Testis (tissue), 2 donors: ENCODE results near the gene SLC7A11.

Experiments
- POLR2A ChIP-seq: fragments of 450-650 bp; IDR thresholded peaks from one replicate; pipeline ENCODE4 v1.6.1; 2017; ENCODE audit warnings: antibody characterized with exemption, mild to moderate bottlenecking, moderate library complexity
- TF ChIP-seq, protein P1 (sequence below), 3 experiments: fragments of 450-650 bp in 2 of 3; fragments of 200-600 bp in 1 of 3; sonication (generic) in 1 of 3; IDR thresholded peaks; one replicate each; pipeline ENCODE4 v1.5.1; 2016 to 2019; ENCODE audit warnings: antibody characterized with exemption in 3 of 3, mild to moderate bottlenecking in 2 of 3, moderate library complexity in 1 of 3

DNA sequence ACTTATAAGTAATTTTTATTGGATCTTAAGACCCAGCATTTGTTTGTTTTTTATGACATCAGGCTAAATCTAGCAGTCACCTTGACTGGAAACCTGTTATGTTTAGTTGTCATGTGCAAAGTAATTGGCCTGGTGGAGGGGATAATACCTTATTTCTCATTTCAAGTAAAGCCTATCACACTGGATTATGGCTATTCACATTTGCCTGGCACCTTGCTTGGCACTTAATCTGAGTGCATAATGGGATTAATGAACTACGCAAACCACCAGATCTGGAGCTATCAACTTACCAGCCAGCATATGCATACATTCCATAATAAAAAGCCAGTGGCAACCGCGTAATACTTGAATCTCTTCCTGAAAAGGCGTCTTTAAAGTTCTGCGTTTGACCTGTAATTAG lies 23.2 kb downstream of the SLC7A11 start:
- TF ChIP-seq, protein P1, sequence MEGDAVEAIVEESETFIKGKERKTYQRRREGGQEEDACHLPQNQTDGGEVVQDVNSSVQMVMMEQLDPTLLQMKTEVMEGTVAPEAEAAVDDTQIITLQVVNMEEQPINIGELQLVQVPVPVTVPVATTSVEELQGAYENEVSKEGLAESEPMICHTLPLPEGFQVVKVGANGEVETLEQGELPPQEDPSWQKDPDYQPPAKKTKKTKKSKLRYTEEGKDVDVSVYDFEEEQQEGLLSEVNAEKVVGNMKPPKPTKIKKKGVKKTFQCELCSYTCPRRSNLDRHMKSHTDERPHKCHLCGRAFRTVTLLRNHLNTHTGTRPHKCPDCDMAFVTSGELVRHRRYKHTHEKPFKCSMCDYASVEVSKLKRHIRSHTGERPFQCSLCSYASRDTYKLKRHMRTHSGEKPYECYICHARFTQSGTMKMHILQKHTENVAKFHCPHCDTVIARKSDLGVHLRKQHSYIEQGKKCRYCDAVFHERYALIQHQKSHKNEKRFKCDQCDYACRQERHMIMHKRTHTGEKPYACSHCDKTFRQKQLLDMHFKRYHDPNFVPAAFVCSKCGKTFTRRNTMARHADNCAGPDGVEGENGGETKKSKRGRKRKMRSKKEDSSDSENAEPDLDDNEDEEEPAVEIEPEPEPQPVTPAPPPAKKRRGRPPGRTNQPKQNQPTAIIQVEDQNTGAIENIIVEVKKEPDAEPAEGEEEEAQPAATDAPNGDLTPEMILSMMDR (IDR thresholded peaks at IDR 0.05), result no peak
- no peak for TF ChIP-seq POLR2A
